DOHH2 (cell line): ENCODE data around the gene LRGUK.

Source experiments
- H3F3A ChIP-seq: fragments of 200-600 bp; sonication (generic), shearing (Covaris generic); 2 replicates; pipeline ENCODE4 v1.6.0; 2016; ENCODE audit warnings: antibody characterized with exemption, mild to moderate bottlenecking; ENCODE audit not compliant: control insufficient read depth, insufficient read depth
- H3K27ac ChIP-seq: fragments of 200-600 bp; sonication (generic); 2 replicates; pipeline ENCODE4 v1.5.1; 2014; ENCODE audit warnings: low read depth, mild to moderate bottlenecking, low read length, moderate library complexity
- H3K27me3 ChIP-seq: fragments of 200-600 bp; sonication (generic); 2 replicates; pipeline ENCODE4 v1.6.1; 2014; ENCODE audit warnings: mild to moderate bottlenecking, low read length, mixed read lengths; ENCODE audit not compliant: control insufficient read depth
- H3K36me3 ChIP-seq: fragments of 200-600 bp; sonication (generic); 2 replicates; pipeline ENCODE4 v1.6.1; 2014; ENCODE audit warnings: mild to moderate bottlenecking, low read length, moderate library complexity, mixed read lengths; ENCODE audit not compliant: control insufficient read depth
- H3K4me1 ChIP-seq: fragments of 200-600 bp; sonication (generic); 2 replicates; pipeline ENCODE4 v1.6.1; 2014; ENCODE audit warnings: mild to moderate bottlenecking, low read length, mixed read lengths; ENCODE audit not compliant: control insufficient read depth
- H3K4me2 ChIP-seq: fragments of 200-600 bp; sonication (generic); 2 replicates; pipeline ENCODE4 v1.6.0; 2014; ENCODE audit warnings: mild to moderate bottlenecking, low read length, moderate library complexity
- H3K4me3 ChIP-seq: fragments of 200-600 bp; sonication (generic); 2 replicates; pipeline ENCODE4 v1.5.1; 2014; ENCODE audit warnings: mild to moderate bottlenecking, low read length, mixed read lengths
- H3K79me2 ChIP-seq: fragments of 200-600 bp; sonication (generic); 2 replicates; pipeline ENCODE4 v1.6.1; 2014; ENCODE audit warnings: mild to moderate bottlenecking, low read length, mixed read lengths; ENCODE audit not compliant: control insufficient read depth
- H3K9me2 ChIP-seq: fragments of 200-600 bp; sonication (generic); replicated peaks from 2 replicates; pipeline ENCODE4 v1.6.1; 2014; ENCODE audit warnings: mild to moderate bottlenecking, low read length, mixed read lengths; ENCODE audit not compliant: control insufficient read depth
- H3K9me3 ChIP-seq: fragments of 200-600 bp; sonication (generic); 2 replicates; pipeline ENCODE4 v1.6.1; 2014; ENCODE audit warnings: antibody characterized with exemption, low read length, mixed read lengths; ENCODE audit not compliant: control insufficient read depth, insufficient read depth
- H4K20me1 ChIP-seq: fragments of 200-600 bp; sonication (generic); 2 replicates; pipeline ENCODE4 v1.6.0; 2014; ENCODE audit warnings: low read depth, mild to moderate bottlenecking, antibody characterized with exemption, low read length, moderate library complexity; ENCODE audit not compliant: control insufficient read depth, insufficient read depth
- CTCF ChIP-seq: fragments of 200-600 bp; sonication (generic); IDR thresholded peaks from one replicate; pipeline ENCODE4 v1.5.1; 2014; ENCODE audit warnings: antibody characterized with exemption, mild to moderate bottlenecking, low read depth, low read length; ENCODE audit not compliant: poor library complexity, severe bottlenecking
- EZH2phosphoT487 ChIP-seq: fragments of 200-600 bp; sonication (generic); IDR thresholded peaks from 2 replicates; pipeline ENCODE4 v1.6.1; 2017; ENCODE audit warnings: borderline replicate concordance, mild to moderate bottlenecking, antibody characterized with exemption, low read length, moderate library complexity, mixed read lengths

The LRGUK gene

GRCh38 chr7:134105841-134106240 lies 21.3 kb upstream of the LRGUK start:
- TF ChIP-seq CTCF (no peak), EZH2phosphoT487 (no peak)
- Histone ChIP-seq H3K36me3 (no peaks in the 10 kb centered on the region), H3K79me2 (no peaks in the 10 kb centered on the region), H3K4me1 (no peaks in the 10 kb centered on the region), H3K9me2 (no peaks in the 10 kb centered on the region), H3K4me2 (no peak overlapping the region), H3K27me3 (no peaks in the 10 kb centered on the region), H3F3A (no peaks in the 10 kb centered on the region), H3K4me3 (no peak overlapping the region), H4K20me1 (no peaks in the 10 kb centered on the region), H3K9me3 (no peaks in the 10 kb centered on the region), H3K27ac (no peak overlapping the region)

GRCh38 chr7:134108802-134109201 lies 18.3 kb upstream of the LRGUK start:
- H3K4me1 ChIP-seq: no peaks in the 10 kb centered on the region
- H3K4me3 ChIP-seq: no peak overlapping the region
- H3K36me3 ChIP-seq: no peaks in the 10 kb centered on the region
- no peaks in the 10 kb centered on the region for H3K27me3 ChIP-seq
- no peaks in the 10 kb centered on the region for H3K9me3 ChIP-seq
- TF ChIP-seq EZH2phosphoT487: no peak
- no peak for TF ChIP-seq CTCF
- H3K79me2 ChIP-seq: no peaks in the 10 kb centered on the region
- no peaks in the 10 kb centered on the region for H3F3A ChIP-seq
- no peaks in the 10 kb centered on the region for H4K20me1 ChIP-seq
- no peak overlapping the region for H3K27ac ChIP-seq
- no peak overlapping the region for H3K4me2 ChIP-seq
- H3K9me2 ChIP-seq: no peaks in the 10 kb centered on the region

- Histone ChIP-seq H3K4me2 (no peak overlapping the region), H4K20me1 (no peaks in the 10 kb centered on the region), H3K27ac (no peak overlapping the region), H3K9me3 (no peaks in the 10 kb centered on the region), H3K4me3 (no peak overlapping the region), H3K9me2 (no peaks in the 10 kb centered on the region), H3K27me3 (no peaks in the 10 kb centered on the region), H3F3A (no peaks in the 10 kb centered on the region), H3K79me2 (no peaks in the 10 kb centered on the region), H3K36me3 (no peaks in the 10 kb centered on the region), H3K4me1 (no peaks in the 10 kb centered on the region)
- TF ChIP-seq EZH2phosphoT487 (no peak), CTCF (no peak)
These were observed 13.5 kb upstream of the LRGUK start for GRCh38 chr7:134113655-134114054.

GRCh38 chr7:134114992-134115391 lies 12.1 kb upstream of the LRGUK start:
- Histone ChIP-seq H4K20me1 (no peaks in the 10 kb centered on the region), H3F3A (no peaks in the 10 kb centered on the region), H3K4me1 (no peaks in the 10 kb centered on the region), H3K79me2 (no peaks in the 10 kb centered on the region), H3K9me2 (no peaks in the 10 kb centered on the region), H3K4me2 (no peak overlapping the region), H3K27ac (no peak overlapping the region), H3K9me3 (no peaks in the 10 kb centered on the region), H3K27me3 (no peaks in the 10 kb centered on the region), H3K4me3 (no peak overlapping the region), H3K36me3 (no peaks in the 10 kb centered on the region)
- TF ChIP-seq EZH2phosphoT487: no peak
